Measurements from ENCODE around the gene AFDN.

DNA sequence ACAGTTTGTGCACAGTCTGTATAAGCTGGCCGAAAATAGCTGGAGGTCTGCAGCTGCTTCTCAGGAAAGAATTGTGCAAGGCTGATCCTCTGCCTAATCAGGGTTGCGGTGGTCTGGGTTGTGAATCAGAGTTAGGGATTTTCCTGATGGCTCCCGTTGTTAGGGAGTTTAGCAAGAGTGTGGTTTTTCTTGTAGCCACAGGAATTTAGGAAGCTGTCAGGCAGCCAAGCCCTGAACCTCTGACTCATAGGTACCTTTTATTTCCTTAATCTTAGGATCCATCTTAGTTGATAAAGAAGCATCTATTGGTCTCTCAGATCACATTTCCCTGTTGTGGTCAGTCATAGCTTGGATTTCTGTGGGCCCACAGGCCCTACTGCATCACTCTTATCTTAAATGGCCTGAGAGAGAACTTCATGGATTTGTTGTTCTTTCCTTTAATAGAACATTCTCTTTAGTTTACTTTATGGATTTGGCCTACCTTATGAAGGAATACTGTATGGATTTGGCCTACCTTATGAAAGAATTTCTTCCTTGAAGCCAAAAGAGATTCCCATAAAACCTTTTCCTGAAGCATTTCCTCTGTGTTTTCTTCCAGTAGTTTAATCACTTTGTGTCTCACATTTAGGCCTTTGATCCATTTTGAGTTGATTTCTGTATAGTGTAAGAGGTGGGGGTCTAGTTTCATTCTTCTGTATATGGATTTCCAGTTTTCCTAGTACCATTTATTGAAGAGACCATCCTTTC is 181.1 kb downstream of the AFDN start:
- TF ChIP-seq, protein P1, sequence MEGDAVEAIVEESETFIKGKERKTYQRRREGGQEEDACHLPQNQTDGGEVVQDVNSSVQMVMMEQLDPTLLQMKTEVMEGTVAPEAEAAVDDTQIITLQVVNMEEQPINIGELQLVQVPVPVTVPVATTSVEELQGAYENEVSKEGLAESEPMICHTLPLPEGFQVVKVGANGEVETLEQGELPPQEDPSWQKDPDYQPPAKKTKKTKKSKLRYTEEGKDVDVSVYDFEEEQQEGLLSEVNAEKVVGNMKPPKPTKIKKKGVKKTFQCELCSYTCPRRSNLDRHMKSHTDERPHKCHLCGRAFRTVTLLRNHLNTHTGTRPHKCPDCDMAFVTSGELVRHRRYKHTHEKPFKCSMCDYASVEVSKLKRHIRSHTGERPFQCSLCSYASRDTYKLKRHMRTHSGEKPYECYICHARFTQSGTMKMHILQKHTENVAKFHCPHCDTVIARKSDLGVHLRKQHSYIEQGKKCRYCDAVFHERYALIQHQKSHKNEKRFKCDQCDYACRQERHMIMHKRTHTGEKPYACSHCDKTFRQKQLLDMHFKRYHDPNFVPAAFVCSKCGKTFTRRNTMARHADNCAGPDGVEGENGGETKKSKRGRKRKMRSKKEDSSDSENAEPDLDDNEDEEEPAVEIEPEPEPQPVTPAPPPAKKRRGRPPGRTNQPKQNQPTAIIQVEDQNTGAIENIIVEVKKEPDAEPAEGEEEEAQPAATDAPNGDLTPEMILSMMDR (IDR thresholded peaks at IDR 0.05; ENCODE audit: insufficient read depth, low read depth, low read length) = no peak
- no peak for TF ChIP-seq EZH2 (IDR thresholded peaks at IDR 0.05; ENCODE audit: insufficient read depth, low read length)

All from astrocyte (in vitro differentiated cells and primary cell).